NCI-H82 treated with DMSO at 0.1 percent for 48 hours (cell line): Measurements from ENCODE around the gene NDUFA11.

Source experiments
- DNase-seq: peaks from one replicate; lab custom pipeline; 2025; ENCODE audit not compliant: unreplicated experiment; lab: John Stamatoyannopoulos, UW

NDUFA11 gene

GRCh38 chr19:5932609-5933262 lies 29.1 kb upstream of the NDUFA11 start:
- DNase-seq, result peak; percentile 45

GRCh38 chr19:5932146-5932545 lies 28.6 kb upstream of the NDUFA11 start:
- DNase-seq, result no peak

GRCh38 chr19:5931251-5931650 lies 27.7 kb upstream of the NDUFA11 start:
- DNase-seq, result no peak

- no peak for DNase-seq
These were observed 26.0 kb upstream of the NDUFA11 start for GRCh38 chr19:5929625-5930024.

- no peak for DNase-seq
These were observed 25.6 kb upstream of the NDUFA11 start for GRCh38 chr19:5929179-5929578.

GRCh38 chr19:5927441-5927821 lies 23.8 kb upstream of the NDUFA11 start:
- DNase-seq, result no peak

- no peak for DNase-seq
These were observed 23.3 kb upstream of the NDUFA11 start for GRCh38 chr19:5926641-5927440.

GRCh38 chr19:5925830-5926427 lies 22.3 kb upstream of the NDUFA11 start:
- no peak for DNase-seq

- no peak for DNase-seq
These were observed 19.8 kb upstream of the NDUFA11 start for GRCh38 chr19:5923356-5923755.

GRCh38 chr19:5922161-5922545 lies 18.6 kb upstream of the NDUFA11 start:
- no peak for DNase-seq

- no peak for DNase-seq
These were observed 18.0 kb upstream of the NDUFA11 start for GRCh38 chr19:5921516-5922160.

- DNase-seq, result no peak
These were observed 15.0 kb upstream of the NDUFA11 start for GRCh38 chr19:5918463-5919079.

- no peak for DNase-seq
These were observed 14.0 kb upstream of the NDUFA11 start for GRCh38 chr19:5917431-5918107.

- no peak for DNase-seq
These were observed 12.7 kb upstream of the NDUFA11 start for GRCh38 chr19:5916181-5916708.

- DNase-seq, result no peak
These were observed 12.2 kb upstream of the NDUFA11 start for GRCh38 chr19:5915782-5916165.

GRCh38 chr19:5914946-5915781 lies 11.6 kb upstream of the NDUFA11 start:
- no peak for DNase-seq

- no peak for DNase-seq
These were observed 10.8 kb upstream of the NDUFA11 start for GRCh38 chr19:5914358-5914774.

GRCh38 chr19:5913739-5914357 lies 10.3 kb upstream of the NDUFA11 start, which contains the start of gene CAPS:
CAPS (plus strand) TSS chr19:5914254; CDS start chr19:5914407, 153 bp downstream.
- DNase-seq, result no peak

GRCh38 chr19:5911366-5911765 lies 7.8 kb upstream of the NDUFA11 start:
- DNase-seq, result no peak
